DOHH2 (cell line): Measurements from ENCODE around the gene KCNE3.

ENCODE experiments used
- H3F3A ChIP-seq: fragments of 200-600 bp; sonication (generic), shearing (Covaris generic); 2 replicates; pipeline ENCODE4 v1.6.0; 2016; ENCODE audit warnings: antibody characterized with exemption, mild to moderate bottlenecking; ENCODE audit not compliant: control insufficient read depth, insufficient read depth
- H3K27ac ChIP-seq: fragments of 200-600 bp; sonication (generic); 2 replicates; pipeline ENCODE4 v1.5.1; 2014; ENCODE audit warnings: low read depth, mild to moderate bottlenecking, low read length, moderate library complexity
- H3K27me3 ChIP-seq: fragments of 200-600 bp; sonication (generic); 2 replicates; pipeline ENCODE4 v1.6.1; 2014; ENCODE audit warnings: mild to moderate bottlenecking, low read length, mixed read lengths; ENCODE audit not compliant: control insufficient read depth
- H3K36me3 ChIP-seq: fragments of 200-600 bp; sonication (generic); 2 replicates; pipeline ENCODE4 v1.6.1; 2014; ENCODE audit warnings: mild to moderate bottlenecking, low read length, moderate library complexity, mixed read lengths; ENCODE audit not compliant: control insufficient read depth
- H3K4me1 ChIP-seq: fragments of 200-600 bp; sonication (generic); 2 replicates; pipeline ENCODE4 v1.6.1; 2014; ENCODE audit warnings: mild to moderate bottlenecking, low read length, mixed read lengths; ENCODE audit not compliant: control insufficient read depth
- H3K4me2 ChIP-seq: fragments of 200-600 bp; sonication (generic); 2 replicates; pipeline ENCODE4 v1.6.0; 2014; ENCODE audit warnings: mild to moderate bottlenecking, low read length, moderate library complexity
- H3K4me3 ChIP-seq: fragments of 200-600 bp; sonication (generic); 2 replicates; pipeline ENCODE4 v1.5.1; 2014; ENCODE audit warnings: mild to moderate bottlenecking, low read length, mixed read lengths
- H3K79me2 ChIP-seq: fragments of 200-600 bp; sonication (generic); 2 replicates; pipeline ENCODE4 v1.6.1; 2014; ENCODE audit warnings: mild to moderate bottlenecking, low read length, mixed read lengths; ENCODE audit not compliant: control insufficient read depth
- H3K9me2 ChIP-seq: fragments of 200-600 bp; sonication (generic); replicated peaks from 2 replicates; pipeline ENCODE4 v1.6.1; 2014; ENCODE audit warnings: mild to moderate bottlenecking, low read length, mixed read lengths; ENCODE audit not compliant: control insufficient read depth
- H3K9me3 ChIP-seq: fragments of 200-600 bp; sonication (generic); 2 replicates; pipeline ENCODE4 v1.6.1; 2014; ENCODE audit warnings: antibody characterized with exemption, low read length, mixed read lengths; ENCODE audit not compliant: control insufficient read depth, insufficient read depth
- H4K20me1 ChIP-seq: fragments of 200-600 bp; sonication (generic); 2 replicates; pipeline ENCODE4 v1.6.0; 2014; ENCODE audit warnings: low read depth, mild to moderate bottlenecking, antibody characterized with exemption, low read length, moderate library complexity; ENCODE audit not compliant: control insufficient read depth, insufficient read depth
- CTCF ChIP-seq: fragments of 200-600 bp; sonication (generic); IDR thresholded peaks from one replicate; pipeline ENCODE4 v1.5.1; 2014; ENCODE audit warnings: antibody characterized with exemption, mild to moderate bottlenecking, low read depth, low read length; ENCODE audit not compliant: poor library complexity, severe bottlenecking
- EZH2phosphoT487 ChIP-seq: fragments of 200-600 bp; sonication (generic); IDR thresholded peaks from 2 replicates; pipeline ENCODE4 v1.6.1; 2017; ENCODE audit warnings: borderline replicate concordance, mild to moderate bottlenecking, antibody characterized with exemption, low read length, moderate library complexity, mixed read lengths

The KCNE3 gene

GRCh38 chr11:74480688-74481417, 13.5 kb upstream of the KCNE3 start:
- peaks cover 6% of the 10 kb centered on the region for H3K27me3 ChIP-seq
- H3K9me3 ChIP-seq, result no peaks in the 10 kb centered on the region
- H3K9me2 ChIP-seq, result no peaks in the 10 kb centered on the region; the same call in 1 of the 2 replicates
- no peak overlapping the region for H3K4me3 ChIP-seq
- no peaks in the 10 kb centered on the region for H3K4me1 ChIP-seq
- no peak for TF ChIP-seq EZH2phosphoT487
- no peak for TF ChIP-seq CTCF
- H4K20me1 ChIP-seq, result no peaks in the 10 kb centered on the region
- H3F3A ChIP-seq, result no peaks in the 10 kb centered on the region
- H3K79me2 ChIP-seq, result no peaks in the 10 kb centered on the region
- H3K27ac ChIP-seq, result no peak overlapping the region
- H3K4me2 ChIP-seq, result no peak overlapping the region
- no peaks in the 10 kb centered on the region for H3K36me3 ChIP-seq

GRCh38 chr11:74479732-74480123, 12.4 kb upstream of the KCNE3 start:
- H3K36me3 ChIP-seq, result no peaks in the 10 kb centered on the region
- no peaks in the 10 kb centered on the region for H3K9me3 ChIP-seq
- no peak overlapping the region for H3K4me3 ChIP-seq
- TF ChIP-seq EZH2phosphoT487, result no peak
- no peak for TF ChIP-seq CTCF
- H3K79me2 ChIP-seq, result no peaks in the 10 kb centered on the region
- no peaks in the 10 kb centered on the region for H4K20me1 ChIP-seq
- H3K27me3 ChIP-seq, result peaks cover 2% of the 10 kb centered on the region; the same call in 1 of the 2 replicates
- H3F3A ChIP-seq, result no peaks in the 10 kb centered on the region
- H3K4me2 ChIP-seq, result no peak overlapping the region
- H3K4me1 ChIP-seq, result no peaks in the 10 kb centered on the region
- no peak overlapping the region for H3K27ac ChIP-seq
- H3K9me2 ChIP-seq, result no peaks in the 10 kb centered on the region; the same call in 1 of the 2 replicates

- H3K4me1 ChIP-seq, result peaks cover under 1% of the 10 kb centered on the region
- no peaks in the 10 kb centered on the region for H4K20me1 ChIP-seq
- no peaks in the 10 kb centered on the region for H3F3A ChIP-seq
- TF ChIP-seq CTCF, result no peak
- TF ChIP-seq EZH2phosphoT487, result no peak
- H3K36me3 ChIP-seq, result no peaks in the 10 kb centered on the region
- H3K27ac ChIP-seq, result no peak overlapping the region
- H3K79me2 ChIP-seq, result no peaks in the 10 kb centered on the region
- no peak overlapping the region for H3K4me3 ChIP-seq
- no peak overlapping the region for H3K4me2 ChIP-seq
- H3K27me3 ChIP-seq, result peaks cover 2% of the 10 kb centered on the region; the same call in 1 of the 2 replicates
- no peaks in the 10 kb centered on the region for H3K9me3 ChIP-seq
- H3K9me2 ChIP-seq, result no peaks in the 10 kb centered on the region; the same call in 1 of the 2 replicates
Measured at GRCh38 chr11:74478877-74479731, 11.8 kb upstream of the KCNE3 start.
